Loucy (cell line): Measurements from ENCODE around the gene C1orf159.

Experiments
- H2AFZ ChIP-seq: fragments of 200-600 bp; sonication (generic); 2 replicates; pipeline ENCODE4 v1.6.0; 2016; ENCODE audit warnings: antibody characterized with exemption, mild to moderate bottlenecking, low read length, moderate library complexity
- H3F3A ChIP-seq: fragments of 200-600 bp; 2 replicates; pipeline ENCODE4 v1.6.0; 2016; ENCODE audit warnings: antibody characterized with exemption, low read depth, mild to moderate bottlenecking
- H3K27me3 ChIP-seq: fragments of 200-600 bp; sonication (generic); 2 replicates; pipeline ENCODE4 v1.6.1; 2014; ENCODE audit warnings: low read length, mild to moderate bottlenecking; ENCODE audit not compliant: insufficient read depth, poor library complexity, severe bottlenecking
- H3K36me3 ChIP-seq: fragments of 200-600 bp; sonication (generic); 2 replicates; pipeline ENCODE4 v1.6.1; 2016; ENCODE audit warnings: low read length; ENCODE audit not compliant: insufficient read depth
- H3K4me1 ChIP-seq: fragments of 200-600 bp; sonication (generic); 2 replicates; pipeline ENCODE4 v1.5.1; 2014; ENCODE audit warnings: low read length, mild to moderate bottlenecking; ENCODE audit not compliant: insufficient read depth, poor library complexity, severe bottlenecking
- H3K4me2 ChIP-seq: fragments of 200-600 bp; sonication (generic); 2 replicates; pipeline ENCODE4 v1.6.0; 2014; ENCODE audit warnings: antibody characterized with exemption, low read length, low read depth, mild to moderate bottlenecking; ENCODE audit not compliant: poor library complexity, severe bottlenecking
- H3K4me3 ChIP-seq: fragments of 200-600 bp; sonication (generic); 2 replicates; pipeline ENCODE4 v1.5.1; 2014; ENCODE audit warnings: low read length, mild to moderate bottlenecking, mixed read lengths; ENCODE audit not compliant: poor library complexity, severe bottlenecking
- H3K79me2 ChIP-seq: fragments of 200-600 bp; sonication (generic); 2 replicates; pipeline ENCODE4 v1.6.1; 2014; ENCODE audit warnings: low read length; ENCODE audit not compliant: insufficient read depth
- H3K9ac ChIP-seq: fragments of 200-600 bp; sonication (generic); 2 replicates; pipeline ENCODE4 v1.6.0; 2014; ENCODE audit warnings: mild to moderate bottlenecking, low read depth, low read length, moderate library complexity; ENCODE audit not compliant: poor library complexity, severe bottlenecking
- H3K9me2 ChIP-seq: fragments of 200-600 bp; sonication (generic); replicated peaks from 2 replicates; pipeline ENCODE4 v1.6.1; 2016; ENCODE audit warnings: low read depth, low read length, mixed read lengths
- H3K9me3 ChIP-seq: fragments of 200-600 bp; sonication (generic); 2 replicates; pipeline ENCODE4 v1.6.1; 2014; ENCODE audit warnings: mild to moderate bottlenecking, antibody characterized with exemption, low read length, low read depth; ENCODE audit not compliant: insufficient read depth
- H4K20me1 ChIP-seq: fragments of 200-600 bp; sonication (generic); 2 replicates; pipeline ENCODE4 v1.6.0; 2014; ENCODE audit warnings: antibody characterized with exemption, low read length, mild to moderate bottlenecking; ENCODE audit not compliant: insufficient read depth, poor library complexity, severe bottlenecking
- EZH2phosphoT487 ChIP-seq: fragments of 200-600 bp; IDR thresholded peaks from 2 replicates; pipeline ENCODE4 v1.6.1; 2018; ENCODE audit warnings: antibody characterized with exemption, mild to moderate bottlenecking, moderate library complexity, borderline replicate concordance
- TF ChIP-seq, protein P1 (sequence below): fragments of 200-600 bp; sonication (generic); conservative IDR thresholded peaks from 2 replicates; pipeline ENCODE4 v1.5.1; 2014; ENCODE audit warnings: mild to moderate bottlenecking, antibody characterized with exemption, low read length

The C1orf159 gene

DNA sequence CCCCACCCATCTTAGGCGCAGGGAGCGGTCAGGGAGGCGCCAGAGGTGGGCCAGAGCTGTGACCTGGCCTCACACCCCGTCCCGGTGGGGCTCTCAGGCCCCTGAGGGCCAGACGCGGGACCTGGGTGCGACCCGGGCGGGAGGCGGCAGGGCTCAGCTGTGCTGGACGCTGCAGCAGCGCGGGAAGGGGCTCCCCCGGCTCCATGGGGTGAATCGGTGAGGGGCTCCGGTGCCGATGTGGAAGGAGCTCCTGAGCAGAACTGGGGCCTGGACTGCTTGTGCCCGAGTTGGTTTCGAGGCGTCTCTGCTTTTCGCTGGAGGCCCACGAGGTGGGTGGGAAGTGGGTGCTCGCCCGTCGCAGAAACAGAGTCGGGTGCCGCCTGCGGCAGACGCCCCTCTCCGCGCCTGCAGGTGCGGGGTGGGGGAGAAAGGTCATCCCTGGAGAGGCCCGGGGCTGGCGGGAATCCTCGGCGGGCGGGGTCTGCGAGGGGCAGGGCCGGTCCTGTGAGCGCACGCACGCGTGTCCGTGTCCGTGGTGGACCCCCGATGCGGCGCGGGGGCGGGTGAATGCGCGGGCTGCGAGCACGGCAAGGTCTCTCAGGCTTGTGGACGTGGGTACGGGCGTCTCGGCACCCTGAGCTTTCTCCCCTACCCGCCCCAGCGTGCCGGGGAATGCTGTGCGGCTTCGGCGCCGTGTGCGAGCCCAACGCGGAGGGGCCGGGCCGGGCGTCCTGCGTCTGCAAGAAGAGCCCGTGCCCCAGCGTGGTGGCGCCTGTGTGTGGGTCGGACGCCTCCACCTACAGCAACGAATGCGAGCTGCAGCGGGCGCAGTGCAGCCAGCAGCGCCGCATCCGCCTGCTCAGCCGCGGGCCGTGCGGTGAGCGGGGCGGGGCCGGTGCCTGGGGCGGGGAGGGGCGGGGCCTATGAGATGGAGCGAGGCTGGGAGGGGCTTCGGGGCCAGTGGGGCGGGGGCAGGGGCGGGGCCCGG lies 75.6 kb downstream of the C1orf159 start:
- no peaks in the 10 kb centered on the region for H3K9me2 ChIP-seq
- peaks cover 13% of the 10 kb centered on the region for H3K4me1 ChIP-seq
- H3F3A ChIP-seq, result no peaks in the 10 kb centered on the region
- peak overlapping the region; percentile 57 for H3K4me2 ChIP-seq
- H3K9ac ChIP-seq, result peak overlapping the region; percentile 34
- TF ChIP-seq EZH2phosphoT487, result no peak
- TF ChIP-seq, protein P1, sequence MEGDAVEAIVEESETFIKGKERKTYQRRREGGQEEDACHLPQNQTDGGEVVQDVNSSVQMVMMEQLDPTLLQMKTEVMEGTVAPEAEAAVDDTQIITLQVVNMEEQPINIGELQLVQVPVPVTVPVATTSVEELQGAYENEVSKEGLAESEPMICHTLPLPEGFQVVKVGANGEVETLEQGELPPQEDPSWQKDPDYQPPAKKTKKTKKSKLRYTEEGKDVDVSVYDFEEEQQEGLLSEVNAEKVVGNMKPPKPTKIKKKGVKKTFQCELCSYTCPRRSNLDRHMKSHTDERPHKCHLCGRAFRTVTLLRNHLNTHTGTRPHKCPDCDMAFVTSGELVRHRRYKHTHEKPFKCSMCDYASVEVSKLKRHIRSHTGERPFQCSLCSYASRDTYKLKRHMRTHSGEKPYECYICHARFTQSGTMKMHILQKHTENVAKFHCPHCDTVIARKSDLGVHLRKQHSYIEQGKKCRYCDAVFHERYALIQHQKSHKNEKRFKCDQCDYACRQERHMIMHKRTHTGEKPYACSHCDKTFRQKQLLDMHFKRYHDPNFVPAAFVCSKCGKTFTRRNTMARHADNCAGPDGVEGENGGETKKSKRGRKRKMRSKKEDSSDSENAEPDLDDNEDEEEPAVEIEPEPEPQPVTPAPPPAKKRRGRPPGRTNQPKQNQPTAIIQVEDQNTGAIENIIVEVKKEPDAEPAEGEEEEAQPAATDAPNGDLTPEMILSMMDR, result no peak
- H3K9me3 ChIP-seq, result no peaks in the 10 kb centered on the region
- H3K27me3 ChIP-seq, result no peaks in the 10 kb centered on the region
- H3K36me3 ChIP-seq, result no peaks in the 10 kb centered on the region
- no peaks in the 10 kb centered on the region for H4K20me1 ChIP-seq
- no peak overlapping the region for H2AFZ ChIP-seq
- H3K4me3 ChIP-seq, result peak overlapping the region; percentile 52
- no peaks in the 10 kb centered on the region for H3K79me2 ChIP-seq

DNA sequence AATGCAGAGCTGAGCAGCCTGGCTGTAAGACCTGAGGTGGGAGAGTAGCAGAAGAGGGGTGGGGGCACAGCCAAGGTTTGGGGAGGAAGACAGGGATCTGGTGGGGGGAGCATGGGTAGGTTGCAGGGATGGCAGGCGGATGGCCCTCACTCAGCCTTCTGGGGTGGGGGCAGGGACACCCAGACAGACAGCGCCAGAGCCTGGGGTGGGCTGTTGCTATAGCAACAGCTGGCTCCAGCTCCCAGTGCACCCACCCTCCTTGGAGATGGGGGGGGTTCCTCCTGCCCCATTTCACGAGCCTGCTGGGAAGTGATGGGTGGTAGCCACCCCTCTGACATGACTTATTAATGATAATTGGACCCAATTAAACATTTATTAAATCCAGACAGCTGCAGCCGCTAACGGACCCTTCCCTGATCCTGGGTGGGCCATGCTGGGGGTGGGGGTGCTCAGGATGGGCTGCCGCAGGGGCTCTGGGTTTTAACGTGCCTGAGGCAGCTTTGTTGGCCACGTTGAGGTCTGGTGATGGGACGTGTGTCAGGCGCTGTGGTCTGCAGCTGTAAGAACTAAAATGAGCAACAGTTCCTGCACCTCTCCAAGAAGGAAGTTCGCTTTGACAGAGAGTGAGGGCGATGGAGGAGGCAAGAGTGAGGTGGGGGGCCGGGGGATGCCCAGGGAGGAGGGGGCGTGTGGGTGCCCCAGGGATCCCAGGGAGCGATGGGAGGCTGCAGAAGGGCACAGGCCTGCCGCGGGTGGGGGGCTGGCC lies 76.6 kb downstream of the C1orf159 start:
- no peak for TF ChIP-seq EZH2phosphoT487
- TF ChIP-seq, protein P1, result no peak
- H3K4me2 ChIP-seq, result peak overlapping the region; percentile 57
- no peak overlapping the region for H2AFZ ChIP-seq
- H3K9me3 ChIP-seq, result no peaks in the 10 kb centered on the region
- H3K27me3 ChIP-seq, result no peaks in the 10 kb centered on the region
- peaks cover 13% of the 10 kb centered on the region for H3K4me1 ChIP-seq
- H3K9me2 ChIP-seq, result no peaks in the 10 kb centered on the region
- no peaks in the 10 kb centered on the region for H3K79me2 ChIP-seq
- H3F3A ChIP-seq, result no peaks in the 10 kb centered on the region
- no peaks in the 10 kb centered on the region for H3K36me3 ChIP-seq
- H4K20me1 ChIP-seq, result no peaks in the 10 kb centered on the region
- H3K4me3 ChIP-seq, result no peak overlapping the region
- no peak overlapping the region for H3K9ac ChIP-seq

DNA sequence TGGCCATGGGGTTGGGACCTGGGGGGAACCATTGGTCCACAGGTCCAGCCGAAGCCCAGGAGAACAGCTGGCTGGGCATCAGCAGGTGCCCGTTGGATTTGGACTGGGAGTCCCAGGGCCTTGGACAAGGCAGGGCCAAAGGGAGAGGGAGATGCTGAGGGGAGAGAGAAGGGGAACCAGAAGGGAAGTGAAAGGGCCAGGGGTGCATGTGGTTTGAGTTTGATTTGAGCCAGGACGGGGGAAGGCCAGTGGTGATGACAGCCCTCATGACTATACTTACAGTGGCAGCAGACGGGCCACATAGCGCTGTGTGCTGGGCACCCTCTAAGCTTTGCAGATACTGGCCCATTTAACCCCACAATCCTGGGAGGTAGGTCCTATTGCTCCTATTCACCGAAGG lies 77.2 kb downstream of the C1orf159 start:
- no peaks in the 10 kb centered on the region for H3K9me3 ChIP-seq
- no peaks in the 10 kb centered on the region for H3F3A ChIP-seq
- TF ChIP-seq EZH2phosphoT487, result no peak
- TF ChIP-seq, protein P1, result no peak
- no peak overlapping the region for H2AFZ ChIP-seq
- no peaks in the 10 kb centered on the region for H3K9me2 ChIP-seq
- H3K79me2 ChIP-seq, result no peaks in the 10 kb centered on the region
- H3K4me1 ChIP-seq, result peaks cover 13% of the 10 kb centered on the region
- H3K4me3 ChIP-seq, result no peak overlapping the region
- H3K4me2 ChIP-seq, result no peak overlapping the region
- H3K36me3 ChIP-seq, result no peaks in the 10 kb centered on the region
- H4K20me1 ChIP-seq, result no peaks in the 10 kb centered on the region
- H3K27me3 ChIP-seq, result no peaks in the 10 kb centered on the region
- H3K9ac ChIP-seq, result no peak overlapping the region
